GM12801 (cell line): ENCODE measurements around the gene ANKRD29.

Source experiments
- CTCF ChIP-seq: IDR thresholded peaks from one replicate; pipeline ENCODE4 v1.5.1; 2011; ENCODE audit warnings: control low read depth; ENCODE audit not compliant: insufficient read length; ENCODE audit errors: extremely low read depth

The ANKRD29 gene

GRCh38 chr18:23592911-23593310, 69.8 kb downstream of the ANKRD29 start:
- TF ChIP-seq CTCF = no peak

DNA sequence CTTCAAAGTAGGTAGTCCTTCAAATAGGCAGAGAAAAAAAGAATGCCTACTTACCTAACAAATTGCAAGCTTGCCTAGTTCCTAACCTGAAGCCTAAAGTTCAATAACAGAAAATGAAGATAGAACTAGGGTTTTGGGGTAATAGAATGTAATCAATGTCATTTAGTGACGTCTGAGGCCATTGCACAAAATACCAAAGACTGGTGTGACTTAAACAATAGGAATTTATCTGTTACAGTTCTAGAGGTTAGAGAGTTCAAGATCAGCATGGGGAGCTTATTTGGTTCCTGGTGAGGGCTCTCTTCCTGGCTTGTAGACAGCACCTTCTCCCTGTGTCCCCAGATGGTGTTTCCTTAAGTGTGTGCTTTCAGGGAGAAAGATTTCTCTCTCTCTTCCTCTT, 71.7 kb downstream of the ANKRD29 start:
- TF ChIP-seq CTCF = no peak

DNA sequence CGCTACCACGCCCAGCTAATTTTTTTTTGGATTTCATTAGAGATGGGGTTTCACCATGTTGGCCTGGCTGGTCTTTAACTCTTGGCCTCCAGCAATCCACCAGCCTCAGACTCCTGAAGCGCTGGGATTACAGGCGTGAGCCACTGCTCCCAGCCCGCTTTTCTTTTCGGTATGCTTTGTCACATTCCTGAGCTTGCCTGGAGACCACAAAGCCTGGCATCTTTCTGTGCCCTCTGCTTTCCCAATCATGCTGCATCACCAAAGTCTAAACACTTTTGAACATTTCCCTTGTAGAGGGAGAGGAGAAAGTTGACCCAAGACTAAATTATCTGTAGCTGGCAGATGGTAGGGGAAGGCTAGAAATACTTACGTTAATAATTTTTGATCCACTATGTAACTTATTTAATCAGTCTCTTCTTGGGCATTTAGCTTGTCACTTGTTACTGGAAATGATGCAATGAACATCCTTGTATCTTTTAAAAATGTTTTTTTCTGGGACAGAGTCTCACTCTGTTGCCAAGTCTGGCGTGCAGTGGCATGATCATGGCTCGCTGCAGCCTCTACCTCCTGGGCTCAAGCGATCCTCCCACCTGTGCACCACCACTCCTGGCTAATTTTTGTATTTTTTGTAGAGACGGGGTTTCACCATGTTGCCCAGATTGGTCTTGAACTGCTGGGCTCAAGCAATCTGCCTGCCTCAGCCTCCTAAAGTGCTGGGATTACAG, 73.7 kb downstream of the ANKRD29 start:
- no peak for TF ChIP-seq CTCF

DNA sequence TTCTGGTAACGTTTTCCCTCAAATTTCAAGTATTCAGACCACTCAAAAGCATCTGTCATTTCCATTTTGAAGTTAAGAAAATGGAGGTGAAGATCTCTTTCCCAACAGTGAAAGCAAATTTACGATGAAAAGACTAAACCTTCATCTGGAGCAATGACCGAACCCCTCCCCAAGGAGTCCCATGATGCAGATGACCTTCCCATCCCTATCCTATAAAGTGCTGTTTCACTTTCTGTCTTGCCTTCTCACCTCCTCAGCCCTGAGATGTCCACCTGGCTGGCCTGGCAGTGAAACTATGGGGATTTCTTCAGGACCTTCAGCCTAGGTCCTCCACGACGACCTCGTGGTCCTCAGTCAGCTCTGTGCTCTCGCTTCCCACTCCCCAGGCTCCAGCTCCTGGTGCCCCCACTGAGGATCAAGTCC, 75.5 kb downstream of the ANKRD29 start:
- TF ChIP-seq CTCF = no peak

- no peak for TF ChIP-seq CTCF
Observed at GRCh38 chr18:23586249-23587196, 76.2 kb downstream of the ANKRD29 start, which contains the start of gene NPC1. Gene NPC1 (minus strand): TSS chr18:23586506. CDS start chr18:23586343, 163 bp downstream.

DNA sequence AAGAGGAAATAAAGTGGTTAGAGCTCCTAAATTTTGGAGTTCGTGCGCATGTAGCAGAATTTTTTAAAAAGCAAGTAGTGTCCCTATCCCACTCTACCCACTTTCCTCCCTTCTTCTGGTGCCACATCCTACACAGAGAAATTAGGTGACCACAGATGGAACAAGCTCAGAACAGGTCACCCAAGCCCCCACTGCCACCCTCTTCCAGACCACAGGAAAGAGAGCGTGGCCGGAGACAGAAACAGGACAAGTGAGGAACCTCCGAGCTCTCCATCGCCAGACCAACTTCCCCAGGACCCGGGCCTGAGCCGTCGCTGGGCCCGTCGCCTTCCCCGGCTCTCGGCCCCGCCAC, 76.8 kb downstream of the ANKRD29 start:
- TF ChIP-seq CTCF = no peak
